Subcutaneous adipose tissue (tissue), 4 donors: ENCODE data around the gene FGD1. TPM values are rescaled to one million over a fixed set of nuclear protein-coding genes. Genes with fewer than 3 reads are reported as not detected.

Source experiments
- total RNA-seq, 4 donors: library from RNA; depleted of rRNA; stranded (reverse); fragments of >200 nt; gene quantifications; one replicate each; pipeline ENCODE4 v1.1.0, GENCODE V29; 2016
- TF ChIP-seq, protein P1 (sequence below): fragments of 450-650 bp; IDR thresholded peaks from one replicate; pipeline ENCODE4 v1.5.1; 2016; ENCODE audit warnings: low read depth, mild to moderate bottlenecking, control low read depth, antibody characterized with exemption, moderate library complexity

The FGD1 gene
- 1 to 10 TPM; 1.9 to 3.0 (median 2.4) TPM for total RNA-seq

DNA sequence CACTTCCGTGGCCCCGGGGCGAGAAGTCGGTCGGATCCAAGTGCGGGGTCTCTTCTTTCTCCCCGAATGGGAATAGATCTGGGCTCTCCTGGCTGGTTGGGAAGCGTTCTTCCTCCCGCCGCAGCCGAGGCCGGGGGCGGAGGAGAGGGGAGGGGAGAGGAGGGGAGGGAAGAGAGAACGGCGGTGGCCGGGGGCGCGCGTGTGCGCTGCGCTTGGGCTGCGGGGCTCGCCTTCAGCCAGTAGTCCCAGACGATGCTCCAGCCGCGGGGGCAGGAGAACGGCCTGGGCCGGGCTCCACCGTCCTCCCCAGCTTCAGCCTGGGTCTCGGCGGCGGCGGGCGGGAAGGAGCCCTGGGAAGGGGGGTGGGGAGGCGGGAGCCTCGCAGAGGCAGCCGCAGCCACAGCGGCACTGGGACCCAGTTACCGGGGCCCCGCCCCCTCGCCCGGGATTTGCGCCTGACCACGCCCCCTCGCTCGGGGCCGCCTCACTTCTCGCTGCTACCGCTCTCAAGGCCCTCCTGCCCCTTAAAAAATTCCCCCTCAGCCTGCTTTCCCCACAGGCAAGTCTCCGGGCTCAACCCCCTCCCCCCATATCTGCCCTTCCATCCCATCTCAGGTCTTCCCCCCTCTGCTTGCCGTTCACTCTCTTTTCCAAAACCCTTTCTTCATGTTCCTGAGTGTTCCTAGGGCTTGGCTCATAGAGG is at the start of gene FGD1:
Gene FGD1 (minus strand): TSS at position 421 of the 703 bp plus-strand sequence. CDS start 802 bp downstream, outside the sequence.
- TF ChIP-seq, protein P1, sequence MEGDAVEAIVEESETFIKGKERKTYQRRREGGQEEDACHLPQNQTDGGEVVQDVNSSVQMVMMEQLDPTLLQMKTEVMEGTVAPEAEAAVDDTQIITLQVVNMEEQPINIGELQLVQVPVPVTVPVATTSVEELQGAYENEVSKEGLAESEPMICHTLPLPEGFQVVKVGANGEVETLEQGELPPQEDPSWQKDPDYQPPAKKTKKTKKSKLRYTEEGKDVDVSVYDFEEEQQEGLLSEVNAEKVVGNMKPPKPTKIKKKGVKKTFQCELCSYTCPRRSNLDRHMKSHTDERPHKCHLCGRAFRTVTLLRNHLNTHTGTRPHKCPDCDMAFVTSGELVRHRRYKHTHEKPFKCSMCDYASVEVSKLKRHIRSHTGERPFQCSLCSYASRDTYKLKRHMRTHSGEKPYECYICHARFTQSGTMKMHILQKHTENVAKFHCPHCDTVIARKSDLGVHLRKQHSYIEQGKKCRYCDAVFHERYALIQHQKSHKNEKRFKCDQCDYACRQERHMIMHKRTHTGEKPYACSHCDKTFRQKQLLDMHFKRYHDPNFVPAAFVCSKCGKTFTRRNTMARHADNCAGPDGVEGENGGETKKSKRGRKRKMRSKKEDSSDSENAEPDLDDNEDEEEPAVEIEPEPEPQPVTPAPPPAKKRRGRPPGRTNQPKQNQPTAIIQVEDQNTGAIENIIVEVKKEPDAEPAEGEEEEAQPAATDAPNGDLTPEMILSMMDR, result no peak

DNA sequence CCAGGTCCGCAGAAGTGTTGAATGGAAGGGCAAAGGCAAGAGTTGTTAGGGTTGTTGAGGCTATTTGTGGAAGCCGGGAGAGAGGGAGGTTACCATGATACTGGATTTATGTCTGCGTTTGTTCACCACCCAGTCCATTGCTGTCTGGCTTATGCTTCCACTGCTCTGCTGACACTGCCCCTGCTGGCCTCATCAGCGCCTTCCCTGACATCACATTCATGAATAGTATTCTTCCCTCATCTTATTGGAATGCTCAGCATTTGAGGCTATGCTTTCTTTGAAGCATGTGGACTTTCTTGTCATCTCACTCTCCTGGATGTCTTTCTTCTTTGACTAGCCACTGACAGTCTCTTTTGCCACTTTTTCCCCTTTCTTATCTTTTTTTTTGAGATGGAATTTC is 44.3 kb upstream of the FGD1 start:
- TF ChIP-seq, protein P1, result no peak

DNA sequence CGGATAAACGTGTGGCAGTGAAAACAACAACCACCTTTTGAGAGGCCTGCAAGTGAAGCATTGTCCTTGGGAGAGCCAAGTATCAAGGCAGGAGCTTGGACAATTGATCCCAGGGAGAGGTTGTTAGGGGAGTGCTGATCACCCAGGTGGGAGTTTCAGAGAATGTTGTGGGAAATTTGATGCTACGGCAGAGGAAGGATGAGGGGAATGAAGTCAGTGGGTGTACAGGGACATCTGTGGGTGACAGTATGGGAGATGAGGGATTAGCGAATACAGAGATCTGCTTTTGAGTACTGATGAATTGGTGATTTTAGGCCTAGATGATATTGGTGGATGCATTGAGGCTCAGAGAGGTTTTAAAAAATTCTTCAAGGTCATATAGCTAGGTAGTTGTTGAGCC is 38.2 kb upstream of the FGD1 start:
- TF ChIP-seq, protein P1, result no peak

DNA sequence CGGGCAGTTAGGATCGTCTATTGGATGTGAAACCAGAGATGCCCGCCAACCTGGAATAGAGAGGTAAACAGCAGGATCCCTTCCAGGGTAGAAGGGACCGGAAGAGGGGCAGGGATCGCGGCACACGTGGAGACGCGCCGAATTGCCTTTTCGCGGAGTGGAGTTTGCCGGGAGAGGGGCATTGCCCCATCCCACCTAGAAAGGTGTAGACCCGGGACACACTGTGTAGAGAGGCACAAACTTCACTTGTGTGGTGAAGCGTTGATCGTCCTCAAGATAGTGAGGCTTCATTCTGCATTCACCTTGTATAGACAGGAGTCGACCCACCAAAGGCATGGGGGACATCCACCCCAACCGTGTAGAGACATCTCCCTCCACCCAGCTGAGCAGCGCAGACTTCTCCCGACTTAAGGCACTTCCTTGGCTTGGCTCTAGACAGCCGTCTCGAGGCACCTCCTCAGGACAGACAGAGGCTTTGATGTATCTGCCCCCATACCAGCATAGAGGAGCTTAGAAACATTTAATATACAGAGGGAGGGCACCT is 34.4 kb upstream of the FGD1 start:
- TF ChIP-seq, protein P1, result no peak

DNA sequence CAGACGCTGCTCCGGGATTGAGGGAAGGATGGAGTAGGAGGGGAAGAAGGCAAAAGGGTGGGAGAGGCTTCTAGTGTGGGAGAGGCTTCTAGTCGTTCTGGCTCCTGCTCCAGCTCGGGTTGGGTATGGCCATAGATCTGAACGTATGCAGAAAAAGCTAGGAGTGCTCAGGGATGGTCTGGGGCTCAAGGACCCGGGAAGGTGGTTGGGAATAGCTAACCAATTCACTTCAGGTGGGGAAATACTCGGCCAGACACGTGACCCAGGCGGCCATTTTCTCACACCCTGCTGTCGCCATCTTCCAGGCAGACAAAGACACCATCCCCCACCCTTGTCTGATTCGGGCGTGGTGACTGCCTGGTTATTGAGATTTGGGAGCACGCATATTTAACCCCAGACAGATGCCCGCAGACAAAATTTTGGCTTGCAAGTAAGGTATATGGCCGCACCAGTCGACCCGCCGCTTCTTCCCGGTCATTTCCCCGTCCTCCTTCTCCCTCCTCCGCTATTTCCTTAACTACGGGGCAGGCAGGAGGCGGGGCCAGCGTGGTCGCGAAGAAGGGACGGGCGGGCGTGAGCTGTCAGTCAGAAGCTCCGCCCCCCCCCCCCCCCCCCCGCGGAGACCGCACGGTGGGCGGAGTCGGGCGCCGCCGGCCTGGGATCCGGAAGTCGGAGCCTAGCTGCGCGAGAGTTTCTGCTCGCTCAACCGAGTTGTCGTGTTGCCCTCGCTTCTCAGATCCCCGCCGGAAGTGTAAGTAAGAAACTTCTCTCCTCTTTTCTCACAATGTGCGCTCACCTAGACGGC is 33.7 kb upstream of the FGD1 start, which contains the start of gene GNL3L:
Gene GNL3L (plus strand): TSS at position 668 of the 805 bp plus-strand sequence. CDS start 2,348 bp downstream, outside the sequence.
- TF ChIP-seq, protein P1, result no peak

DNA sequence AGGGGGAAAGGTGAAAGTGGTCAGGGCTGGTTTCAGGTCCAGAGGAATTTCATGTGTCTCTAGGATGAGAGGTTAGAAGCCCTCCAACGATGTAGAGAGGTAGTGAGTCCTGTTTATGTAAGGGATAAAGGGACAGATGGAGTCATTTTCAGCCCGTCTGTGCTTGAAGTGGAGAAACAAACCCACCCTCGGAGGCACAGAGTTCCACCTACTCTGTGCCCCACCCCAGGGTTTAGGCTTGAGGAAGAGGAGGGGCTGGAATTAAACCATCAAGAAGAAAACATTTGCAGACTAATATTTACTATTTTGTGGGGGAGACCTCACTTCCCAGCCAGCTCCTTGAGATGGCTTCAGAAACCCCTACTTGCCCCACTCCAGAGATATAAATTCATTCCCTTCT is 33.1 kb upstream of the FGD1 start:
- TF ChIP-seq, protein P1, result no peak

DNA sequence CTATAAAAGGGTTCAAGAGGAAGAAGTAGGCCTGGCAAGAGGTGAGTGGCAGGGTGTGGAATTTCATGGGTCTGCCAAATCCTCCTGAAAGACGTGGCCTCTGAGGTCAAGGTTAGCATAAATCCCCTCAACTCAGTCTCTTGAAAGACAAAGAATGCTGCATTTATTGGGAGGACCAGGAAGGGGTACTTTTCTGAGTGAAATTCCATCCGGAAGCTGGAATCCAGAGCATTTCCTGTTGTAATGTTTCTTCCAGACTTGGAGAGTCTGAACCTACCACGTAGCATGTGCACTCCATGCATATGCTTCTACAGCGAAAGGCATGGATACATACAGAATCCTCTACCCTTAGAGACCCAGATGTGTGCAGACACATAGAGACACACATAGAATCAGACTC is 13.4 kb upstream of the FGD1 start:
- TF ChIP-seq, protein P1, result no peak
